CD14-positive monocyte (primary cell): Measurements from ENCODE around the gene AMBRA1. TPM values are rescaled to one million over a fixed set of nuclear protein-coding genes. Genes with fewer than 3 reads are reported as not detected.
A peak's percentile ranks its signal among the peaks of the same experiment; 100 is the strongest.

Experiments used
- DNase-seq, 3 donors: peaks; one replicate each; pipeline ENCODE4 v3.0.0-alpha.2; 2011 to 2022
- H2AFZ ChIP-seq: 2 replicates; pipeline ENCODE4 v1.6.0; 2012; ENCODE audit warnings: mild to moderate bottlenecking, low read depth, low read length, inconsistent platforms; ENCODE audit not compliant: insufficient read depth, poor library complexity, severe bottlenecking
- H3K27ac ChIP-seq, 2 donors: 1 replicate in 1 of 2; 2 replicates in 1 of 2; pipeline ENCODE4 v1.5.1; 2012 to 2013; ENCODE audit warnings: low read length in 2 of 2, control low read depth in 1 of 2, inconsistent platforms in 1 of 2, low read depth in 1 of 2, mild to moderate bottlenecking in 1 of 2
- H3K27me3 ChIP-seq, 2 donors: one replicate each; pipeline versions ENCODE4 v1.6.0 to v1.6.1; 2011 to 2013; ENCODE audit warnings: low read length in 2 of 2; ENCODE audit not compliant: control insufficient read depth in 2 of 2, insufficient read depth in 2 of 2
- H3K36me3 ChIP-seq, 2 donors: replicated peaks in 1 of 2; 1 replicate in 1 of 2; 2 replicates in 1 of 2; pipeline versions ENCODE4 v1.5.1 to v1.6.1; 2012 to 2013; ENCODE audit warnings: low read length in 2 of 2, control low read depth in 1 of 2, inconsistent platforms in 1 of 2, mild to moderate bottlenecking in 1 of 2; ENCODE audit not compliant: insufficient read depth in 2 of 2, control insufficient read depth in 1 of 2
- H3K4me1 ChIP-seq, 2 donors: 1 replicate in 1 of 2; 2 replicates in 1 of 2; pipeline versions ENCODE4 v1.5.1 to v1.6.1; 2012 to 2013; ENCODE audit warnings: low read length in 2 of 2, control low read depth in 1 of 2, inconsistent platforms in 1 of 2, mild to moderate bottlenecking in 1 of 2, moderate library complexity in 1 of 2; ENCODE audit not compliant: insufficient read depth in 2 of 2, control insufficient read depth in 1 of 2
- H3K4me2 ChIP-seq: replicated peaks from 2 replicates; pipeline ENCODE3; 2012; ENCODE audit warnings: low read length, moderate library complexity, mild to moderate bottlenecking; ENCODE audit not compliant: poor library complexity, severe bottlenecking; ENCODE audit errors: extremely low read depth
- H3K4me3 ChIP-seq, 3 experiments: fragments of 200-600 bp in 1 of 3; sonication (generic) in 1 of 3; replicated peaks in 1 of 3; 1 replicate in 2 of 3; 2 replicates in 1 of 3; pipeline ENCODE4 v1.5.1; 2011 to 2013; ENCODE audit warnings: low read length in 3 of 3, mild to moderate bottlenecking in 3 of 3, control low read depth in 2 of 3, low read depth in 2 of 3, inconsistent platforms in 1 of 3, moderate library complexity in 1 of 3
- H3K79me2 ChIP-seq: 2 replicates; pipeline ENCODE4 v1.6.0; 2012; ENCODE audit warnings: mild to moderate bottlenecking, control low read depth, inconsistent platforms, low read length, moderate library complexity; ENCODE audit not compliant: insufficient read depth
- H3K9ac ChIP-seq: 2 replicates; pipeline ENCODE4 v1.6.0; 2017; ENCODE audit warnings: low read length, mild to moderate bottlenecking; ENCODE audit not compliant: insufficient read depth, poor library complexity, severe bottlenecking
- H3K9me3 ChIP-seq, 2 donors: replicated peaks in 1 of 2; 1 replicate in 1 of 2; 2 replicates in 1 of 2; pipeline versions ENCODE4 v1.5.1 to v1.6.1; 2012 to 2013; ENCODE audit warnings: low read length in 2 of 2, control low read depth in 1 of 2; ENCODE audit not compliant: control insufficient read depth in 1 of 2, insufficient read depth in 1 of 2
- H4K20me1 ChIP-seq: 2 replicates; pipeline ENCODE4 v1.6.0; 2012; ENCODE audit warnings: mild to moderate bottlenecking, low read length, control low read depth, moderate library complexity; ENCODE audit not compliant: insufficient read depth
- H3K27ac Mint-ChIP-seq, 7 donors: one replicate each; pipeline ENCODE4 v1.8.0; 2020; ENCODE audit warnings: mild to moderate bottlenecking in 7 of 7, mixed read lengths in 7 of 7, moderate library complexity in 6 of 7, inconsistent platforms in 2 of 7
- H3K27me3 Mint-ChIP-seq, 3 donors: one replicate each; pipeline ENCODE4 v1.8.0; 2021 to 2022; ENCODE audit warnings: low read depth in 3 of 3, mild to moderate bottlenecking in 3 of 3, mixed read lengths in 3 of 3, moderate library complexity in 3 of 3, inconsistent platforms in 1 of 3
- H3K36me3 Mint-ChIP-seq, 2 donors: one replicate each; pipeline ENCODE4 v1.8.0; 2020; ENCODE audit warnings: mixed read lengths in 2 of 2, inconsistent platforms in 1 of 2, mild to moderate bottlenecking in 1 of 2
- H3K4me1 Mint-ChIP-seq: one replicate; pipeline ENCODE4 v1.8.0; 2020; ENCODE audit warnings: mild to moderate bottlenecking, mixed read lengths
- H3K4me3 Mint-ChIP-seq, 2 donors: one replicate each; pipeline ENCODE4 v1.8.0; 2020; ENCODE audit warnings: mild to moderate bottlenecking in 2 of 2, mixed read lengths in 2 of 2, moderate library complexity in 1 of 2
- H3K9me3 Mint-ChIP-seq, 7 donors: one replicate each; pipeline ENCODE4 v1.8.0; 2020 to 2022; ENCODE audit warnings: mixed read lengths in 7 of 7, mild to moderate bottlenecking in 6 of 7, moderate library complexity in 6 of 7, inconsistent platforms in 2 of 7
- CTCF ChIP-seq: fragments of 200-600 bp; IDR thresholded peaks from one replicate; pipeline ENCODE4 v1.8.0; 2022; ENCODE audit warnings: antibody characterized with exemption, mild to moderate bottlenecking
- WGBS: methylation state at CpG from one replicate; pipeline ENCODE4 v1.1.5; 2013; ENCODE audit warnings: missing lambda C conversion rate; ENCODE audit not compliant: insufficient coverage; 5-methylcytosine and 5-hydroxymethylcytosine counted together
- intact Hi-C, 2 donors: fragments of 100-400 bp; cut with micrococcal nuclease; formaldehyde crosslinking; loops; one replicate each; pipeline versions ENCODE4 v1.15.0 to v1.15.1; 2023
- polyA plus RNA-seq, 3 donors: library from polyadenylated mRNA; depleted of rRNA in 1 of 3; unstranded in 2 of 3; stranded (reverse) in 1 of 3; fragments of 300-500 nt in 2 of 3; fragments of >200 nt in 1 of 3; fragmentation: Illumina TruSeq in 2 of 3; gene quantifications; 1 replicate in 2 of 3; 2 replicates in 1 of 3; pipeline ENCODE4 v1.2.3, GENCODE V29; 2012 to 2021

Gene AMBRA1
- polyA plus RNA-seq, 3 donors = 2.1 to 6.1 (median 3.8) TPM

DNA sequence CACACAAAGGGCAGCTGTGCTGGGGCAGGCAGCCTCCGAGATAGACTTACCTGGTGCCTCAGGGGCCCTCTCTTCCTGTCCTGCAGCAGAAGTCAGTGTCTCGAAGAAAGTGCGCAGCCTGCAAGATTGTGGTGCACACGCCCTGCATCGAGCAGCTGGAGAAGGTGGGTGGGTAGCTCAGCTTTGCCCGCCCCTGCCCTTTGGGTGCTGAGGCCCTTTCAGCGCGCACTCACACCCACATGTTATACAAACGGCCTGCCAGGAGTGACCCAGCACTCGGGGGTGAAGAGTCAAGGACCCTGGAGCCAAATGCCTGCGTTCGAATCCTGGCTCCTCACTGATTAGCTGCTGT is 225.9 kb downstream of the AMBRA1 start:
- peaks cover 26% of the 10 kb centered on the region for H3K4me1 Mint-ChIP-seq
- no peak overlapping the region for H3K4me2 ChIP-seq
- peaks cover 1 to 4% (median 1%) of the 10 kb centered on the region in 3 donors for H3K27me3 Mint-ChIP-seq
- H3K4me1 ChIP-seq = peaks cover 17 to 34% of the 10 kb centered on the region in 2 donors
- TF ChIP-seq CTCF = no peak
- H3K9ac ChIP-seq = no peak overlapping the region
- peak overlapping the region in 1 of 2 donors; percentile 26 for H3K27ac ChIP-seq
- H3K79me2 ChIP-seq = peaks cover 90% of the 10 kb centered on the region
- peak overlapping the region in 1 of 7 donors; percentile 19 for H3K27ac Mint-ChIP-seq
- H4K20me1 ChIP-seq = peaks cover 99% of the 10 kb centered on the region
- H3K9me3 Mint-ChIP-seq = no peaks in the 10 kb centered on the region
- 90% methylated on average over 8 of the region's 12 CpGs for WGBS
- no peak overlapping the region for H2AFZ ChIP-seq
- intact Hi-C loops = loop anchor here in 1 of 2 donors (2.0 to 5.0 kb wide), 2 partner anchors 15 to 169 kb away; no protein-coding TSS in a partner anchor
- H3K4me3 Mint-ChIP-seq = no peak overlapping the region
- no peaks in the 10 kb centered on the region for H3K27me3 ChIP-seq
- H3K36me3 ChIP-seq = peaks cover 75 to 91% of the 10 kb centered on the region in 2 donors
- no peaks in the 10 kb centered on the region for H3K9me3 ChIP-seq
- no peak for DNase-seq
- H3K36me3 Mint-ChIP-seq = peaks cover 54 to 87% of the 10 kb centered on the region in 2 donors
- no peak overlapping the region for H3K4me3 ChIP-seq

GRCh38 chr11:46367244-46367915 is 226.4 kb downstream of the AMBRA1 start:
- Histone ChIP-seq H3K4me3 (no peak overlapping the region), H3K4me2 (no peak overlapping the region), H3K36me3 (peaks cover 73 to 85% of the 10 kb centered on the region in 2 donors), H3K79me2 (peaks cover 95% of the 10 kb centered on the region), H3K27me3 (no peaks in the 10 kb centered on the region), H2AFZ (no peak overlapping the region), H3K9ac (no peak overlapping the region), H3K9me3 (no peaks in the 10 kb centered on the region), H3K4me1 (peaks cover 22 to 39% of the 10 kb centered on the region in 2 donors), H3K27ac (peak overlapping the region in 1 of 2 donors; percentile 31), H4K20me1 (peaks cover 99% of the 10 kb centered on the region)
- peaks cover 31% of the 10 kb centered on the region for H3K4me1 Mint-ChIP-seq
- intact Hi-C loops = loop anchor here in 1 of 2 donors (2.0 to 5.0 kb wide), 2 partner anchors 15 to 170 kb away; no protein-coding TSS in a partner anchor
- peak; percentile 89 for TF ChIP-seq CTCF
- H3K27me3 Mint-ChIP-seq = peaks cover 1 to 4% (median 4%) of the 10 kb centered on the region in 3 donors
- 24% methylated on average over 24 of the region's 32 CpGs for WGBS
- no peak overlapping the region for H3K4me3 Mint-ChIP-seq
- no peaks in the 10 kb centered on the region for H3K9me3 Mint-ChIP-seq
- DNase-seq = peak; percentile 50 to 68 (median 65)
- H3K27ac Mint-ChIP-seq = peak overlapping the region in 5 of 7 donors; percentile 43 to 88 (median 74)
- H3K36me3 Mint-ChIP-seq = peaks cover 53 to 85% of the 10 kb centered on the region in 2 donors
